B cell (primary cell): ENCODE data around the gene HBM.

ENCODE experiments used
- CTCF ChIP-seq: fragments of 200-600 bp; IDR thresholded peaks from one replicate; pipeline ENCODE4 v1.8.0; 2022; ENCODE audit warnings: antibody characterized with exemption, mild to moderate bottlenecking
- EZH2 ChIP-seq: IDR thresholded peaks from 2 replicates; pipeline ENCODE4 v1.6.1; 2012; ENCODE audit warnings: borderline replicate concordance, low read depth, mild to moderate bottlenecking, moderate library complexity, low read length; ENCODE audit not compliant: insufficient read depth, poor library complexity, severe bottlenecking

- no peak for TF ChIP-seq CTCF
- no peak for TF ChIP-seq EZH2
Observed at GRCh38 chr16:149024-149660, 16.6 kb upstream of the HBM start.
